Transverse colon (tissue), 4 donors: ENCODE results near the gene WASF2. TPM values are rescaled to one million over a fixed set of nuclear protein-coding genes. Genes with fewer than 3 reads are reported as not detected.
A peak's percentile ranks its signal among the peaks of the same experiment; 100 is the strongest.

Source experiments
- DNase-seq: peaks from one replicate; pipeline ENCODE4 v3.0.0-alpha.2; 2019
- H3K27ac ChIP-seq, 4 donors: fragments of 200-600 bp; sonication (generic); 2 replicates each; pipeline ENCODE4 v1.5.1; 2016 to 2018; ENCODE audit warnings: inconsistent platforms in 4 of 4
- H3K27me3 ChIP-seq: fragments of 200-600 bp; sonication (generic); 2 replicates; pipeline ENCODE4 v1.5.1; 2017; ENCODE audit warnings: inconsistent platforms
- H3K36me3 ChIP-seq, 4 donors: fragments of 200-600 bp; sonication (generic); 2 replicates each; pipeline ENCODE4 v1.5.1; 2017 to 2019; ENCODE audit warnings: inconsistent platforms in 4 of 4
- H3K4me1 ChIP-seq, 4 donors: fragments of 200-600 bp; sonication (generic); 2 replicates each; pipeline ENCODE4 v1.5.1; 2017 to 2020; ENCODE audit warnings: inconsistent platforms in 4 of 4
- H3K4me3 ChIP-seq, 4 donors: fragments of 200-600 bp; sonication (generic); 1 replicate in 1 of 4; 2 replicates in 3 of 4; pipeline versions ENCODE4 v1.5.1 to v1.6.1; 2017 to 2019; ENCODE audit warnings: inconsistent platforms in 4 of 4
- H3K9me3 ChIP-seq, 2 donors: fragments of 200-600 bp; sonication (generic); 2 replicates each; pipeline ENCODE4 v1.5.1; 2017 to 2019; ENCODE audit warnings: inconsistent platforms in 2 of 2
- EP300 ChIP-seq: sonication (generic); formaldehyde crosslinking; IDR thresholded peaks from one replicate; pipeline ENCODE4 v1.6.1; 2017; ENCODE audit warnings: antibody characterized with exemption, low read depth
- POLR2A ChIP-seq: fragments of 450-650 bp; IDR thresholded peaks from one replicate; pipeline ENCODE4 v1.6.1; 2016; ENCODE audit warnings: antibody characterized with exemption, mild to moderate bottlenecking, moderate library complexity
- POLR2AphosphoS5 ChIP-seq, 3 donors: sonication (generic); formaldehyde crosslinking; IDR thresholded peaks; one replicate each; pipeline ENCODE4 v1.6.1; 2016; ENCODE audit warnings: antibody characterized with exemption in 3 of 3
- WGBS, 2 donors: methylation state at CpG; one replicate each; pipeline ENCODE4 v1.1.5; 2018; ENCODE audit warnings: low coverage in 1 of 2; 5-methylcytosine and 5-hydroxymethylcytosine counted together
- in situ Hi-C, 4 donors: fragments of 200-750 bp; cut with MboI; loops; one replicate each; pipeline versions ENCODE4 v1.15.0 to v1.15.1; 2017; ENCODE audit warnings: low sequenced_read_pairs in 3 of 4, low pct_ligation_motif_present in 1 of 4, low pct_unique_long_range_greater_than_20kb in 1 of 4
- intact Hi-C: fragments of 100-400 bp; cut with DNase I; formaldehyde crosslinking; loops from one replicate; pipeline ENCODE4 v1.15.1; 2023; ENCODE audit warnings: low total_unique reads
- total RNA-seq, 4 donors: library from RNA; depleted of rRNA; stranded (reverse); fragments of >200 nt; gene quantifications; one replicate each; pipeline ENCODE4 v1.1.0, GENCODE V29; 2016
- TF ChIP-seq, protein P1 (sequence below), 5 experiments: fragments of 200-600 bp in 3 of 5; fragments of 450-650 bp in 2 of 5; sonication (generic) in 3 of 5; IDR thresholded peaks; 1 replicate in 2 of 5; 2 replicates in 3 of 5; pipeline ENCODE4 v1.5.1; 2016 to 2017; ENCODE audit warnings: antibody characterized with exemption in 5 of 5, inconsistent platforms in 3 of 5, mild to moderate bottlenecking in 2 of 5, moderate library complexity in 1 of 5

WASF2 gene
- total RNA-seq, 4 donors from 2014 or later = 34.6 to 114 (median 60.9) TPM

- intact Hi-C loops = no loop called here
- Histone ChIP-seq H3K4me1 (peaks cover 63 to 98% (median 82%) of the 10 kb centered on the region in 4 donors), H3K36me3 (no peaks in the 10 kb centered on the region), H3K9me3 (no peaks in the 10 kb centered on the region), H3K4me3 (peak overlapping the region in 2 of 4 donors; percentile 4 to 6), H3K27ac (peak overlapping the region; percentile 52 to 91 (median 69)), H3K27me3 (no peaks in the 10 kb centered on the region)
- in situ Hi-C loops = no loop called here
- WGBS, 2 donors = 67% methylated on average over 31 of the region's 31 CpGs; no CpG with 5 or more reads in 1 of the 2 donors
- no peak for DNase-seq
- TF ChIP-seq EP300 (no peak), POLR2AphosphoS5 (IDR thresholded peaks at IDR 0.05) (no peak)
- TF ChIP-seq, protein P1, sequence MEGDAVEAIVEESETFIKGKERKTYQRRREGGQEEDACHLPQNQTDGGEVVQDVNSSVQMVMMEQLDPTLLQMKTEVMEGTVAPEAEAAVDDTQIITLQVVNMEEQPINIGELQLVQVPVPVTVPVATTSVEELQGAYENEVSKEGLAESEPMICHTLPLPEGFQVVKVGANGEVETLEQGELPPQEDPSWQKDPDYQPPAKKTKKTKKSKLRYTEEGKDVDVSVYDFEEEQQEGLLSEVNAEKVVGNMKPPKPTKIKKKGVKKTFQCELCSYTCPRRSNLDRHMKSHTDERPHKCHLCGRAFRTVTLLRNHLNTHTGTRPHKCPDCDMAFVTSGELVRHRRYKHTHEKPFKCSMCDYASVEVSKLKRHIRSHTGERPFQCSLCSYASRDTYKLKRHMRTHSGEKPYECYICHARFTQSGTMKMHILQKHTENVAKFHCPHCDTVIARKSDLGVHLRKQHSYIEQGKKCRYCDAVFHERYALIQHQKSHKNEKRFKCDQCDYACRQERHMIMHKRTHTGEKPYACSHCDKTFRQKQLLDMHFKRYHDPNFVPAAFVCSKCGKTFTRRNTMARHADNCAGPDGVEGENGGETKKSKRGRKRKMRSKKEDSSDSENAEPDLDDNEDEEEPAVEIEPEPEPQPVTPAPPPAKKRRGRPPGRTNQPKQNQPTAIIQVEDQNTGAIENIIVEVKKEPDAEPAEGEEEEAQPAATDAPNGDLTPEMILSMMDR (IDR thresholded peaks at IDR 0.05) = peak in 3 of 5 experiments; percentile 8 to 19 (median 10)
Measured at GRCh38 chr1:27522432-27523336, 32.7 kb upstream of the WASF2 start.

GRCh38 chr1:27521861-27522431, 32.0 kb upstream of the WASF2 start:
- no peaks in the 10 kb centered on the region for H3K27me3 ChIP-seq
- no peaks in the 10 kb centered on the region for H3K9me3 ChIP-seq
- intact Hi-C loops (no loop called here), in situ Hi-C loops (no loop called here)
- peak overlapping the region; percentile 41 to 91 (median 69) for H3K27ac ChIP-seq
- DNase-seq = no peak
- H3K36me3 ChIP-seq = no peaks in the 10 kb centered on the region
- WGBS, 2 donors = 37 to 60% methylated on average over 3 to 9 of the region's 9 CpGs
- H3K4me3 ChIP-seq = no peak overlapping the region
- peaks cover 60 to 98% (median 79%) of the 10 kb centered on the region in 4 donors for H3K4me1 ChIP-seq
- TF ChIP-seq, protein P1 (IDR thresholded peaks at IDR 0.05) = no peak
- no peak for TF ChIP-seq POLR2AphosphoS5 (IDR thresholded peaks at IDR 0.05)
- no peak for TF ChIP-seq EP300
- no peak for TF ChIP-seq POLR2A

DNA sequence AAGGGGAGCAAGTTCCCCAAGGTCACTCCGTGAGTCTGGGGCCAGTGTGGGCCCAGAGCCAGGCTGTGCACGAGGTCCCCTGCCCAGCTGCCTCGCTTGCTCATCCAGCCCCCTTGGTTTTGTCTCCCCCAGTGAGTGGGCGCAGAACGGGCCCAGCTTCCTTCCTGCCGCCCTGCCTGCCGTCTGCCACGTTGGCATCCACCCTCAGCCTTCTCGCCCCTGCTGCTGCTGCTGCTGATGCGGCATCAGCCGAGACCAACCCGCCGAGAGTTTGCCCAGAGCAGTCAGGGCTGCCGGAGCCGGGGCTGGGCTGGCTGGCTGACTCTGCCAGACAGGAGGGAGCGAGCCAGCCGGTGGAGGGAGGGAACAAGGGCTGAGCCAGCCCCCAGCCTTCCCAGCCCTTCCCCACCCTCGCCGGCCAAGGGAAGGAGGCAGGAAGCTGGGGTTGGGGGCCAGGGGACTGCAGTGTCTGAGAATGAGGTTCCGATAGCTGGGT, 31.4 kb upstream of the WASF2 start:
- peak overlapping the region; percentile 41 to 91 (median 69) for H3K27ac ChIP-seq
- no peak overlapping the region for H3K4me3 ChIP-seq
- TF ChIP-seq, protein P1 (IDR thresholded peaks at IDR 0.05) = no peak
- no peak for TF ChIP-seq EP300
- in situ Hi-C loops (no loop called here), intact Hi-C loops (no loop called here)
- H3K9me3 ChIP-seq = no peaks in the 10 kb centered on the region
- H3K4me1 ChIP-seq = peaks cover 57 to 94% (median 78%) of the 10 kb centered on the region in 4 donors
- 42% methylated on average over 20 of the region's 20 CpGs; no CpG with 5 or more reads in 1 of the 2 donors for WGBS, 2 donors
- no peak for DNase-seq
- H3K36me3 ChIP-seq = no peaks in the 10 kb centered on the region
- H3K27me3 ChIP-seq = no peaks in the 10 kb centered on the region

GRCh38 chr1:27520651-27521050, 30.7 kb upstream of the WASF2 start:
- Histone ChIP-seq H3K27ac (peak overlapping the region; percentile 41 to 91 (median 69)), H3K36me3 (no peaks in the 10 kb centered on the region), H3K27me3 (no peaks in the 10 kb centered on the region), H3K4me3 (no peak overlapping the region), H3K9me3 (no peaks in the 10 kb centered on the region), H3K4me1 (peaks cover 49 to 87% (median 71%) of the 10 kb centered on the region in 4 donors)
- no peak for DNase-seq
- in situ Hi-C loops (no loop called here), intact Hi-C loops (no loop called here)
- 36 to 40% methylated on average over 1 to 4 of the region's 4 CpGs for WGBS, 2 donors
- peak in 1 of 3 donors; percentile 8 for TF ChIP-seq POLR2AphosphoS5 (IDR thresholded peaks at IDR 0.05)
- TF ChIP-seq, protein P1 (IDR thresholded peaks at IDR 0.05) = no peak
